BLaER1 (cell line): ENCODE results near the gene RAB3B.

Source experiments
- H3K27ac ChIP-seq: shearing (Covaris generic); formaldehyde crosslinking; 2 replicates; pipeline ENCODE4 v1.8.1; 2022
- H3K27me3 ChIP-seq: shearing (Covaris generic); formaldehyde crosslinking; 2 replicates; pipeline ENCODE4 v1.8.1; 2022
- H3K36me3 ChIP-seq: shearing (Covaris generic); formaldehyde crosslinking; 2 replicates; pipeline ENCODE4 v1.8.1; 2022
- H3K4me1 ChIP-seq: shearing (Covaris generic); formaldehyde crosslinking; 2 replicates; pipeline ENCODE4 v1.8.1; 2022
- H3K4me2 ChIP-seq: shearing (Covaris generic); formaldehyde crosslinking; 2 replicates; pipeline ENCODE4 v1.8.1; 2022
- H3K4me3 ChIP-seq: shearing (Covaris generic); formaldehyde crosslinking; 2 replicates; pipeline ENCODE4 v1.8.1; 2022
- H3K9ac ChIP-seq: shearing (Covaris generic); formaldehyde crosslinking; 2 replicates; pipeline ENCODE4 v1.8.1; 2022
- H3K9me3 ChIP-seq: shearing (Covaris generic); formaldehyde crosslinking; 2 replicates; pipeline ENCODE4 v1.8.1; 2022
- H4K20me1 ChIP-seq: shearing (Covaris generic); formaldehyde crosslinking; 2 replicates; pipeline ENCODE4 v1.8.1; 2022
- Cebpa-rat ChIP-seq: shearing (Covaris generic); IDR thresholded peaks from 2 replicates; pipeline ENCODE4 v1.8.1; 2022

Gene RAB3B

DNA sequence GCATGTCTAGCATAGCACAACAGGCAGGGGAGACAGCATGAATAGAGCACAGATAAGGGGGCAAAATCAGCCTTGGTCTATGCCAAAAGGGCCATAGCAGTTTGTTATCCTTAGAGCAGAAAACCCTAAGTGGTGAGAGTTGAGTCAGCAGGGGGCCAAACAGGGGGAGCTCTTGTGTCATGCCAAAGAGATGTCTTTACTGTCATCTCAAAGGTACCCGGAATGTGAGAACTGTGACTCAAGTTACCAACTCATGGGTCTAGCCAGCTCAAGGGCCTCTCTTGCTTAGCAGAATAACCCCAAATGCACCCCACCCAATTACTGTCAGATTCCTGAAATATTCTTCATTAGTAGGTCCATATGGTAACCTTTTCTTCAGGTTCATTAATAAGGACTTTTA is 66.0 kb downstream of the RAB3B start:
- Histone ChIP-seq H3K9me3 (no peaks in the 10 kb centered on the region), H3K4me1 (no peaks in the 10 kb centered on the region), H3K36me3 (no peaks in the 10 kb centered on the region), H4K20me1 (no peaks in the 10 kb centered on the region), H3K4me3 (no peak overlapping the region), H3K27me3 (no peaks in the 10 kb centered on the region), H3K27ac (no peak overlapping the region), H3K9ac (no peak overlapping the region), H3K4me2 (no peak overlapping the region)
- no peak for TF ChIP-seq Cebpa-rat

DNA sequence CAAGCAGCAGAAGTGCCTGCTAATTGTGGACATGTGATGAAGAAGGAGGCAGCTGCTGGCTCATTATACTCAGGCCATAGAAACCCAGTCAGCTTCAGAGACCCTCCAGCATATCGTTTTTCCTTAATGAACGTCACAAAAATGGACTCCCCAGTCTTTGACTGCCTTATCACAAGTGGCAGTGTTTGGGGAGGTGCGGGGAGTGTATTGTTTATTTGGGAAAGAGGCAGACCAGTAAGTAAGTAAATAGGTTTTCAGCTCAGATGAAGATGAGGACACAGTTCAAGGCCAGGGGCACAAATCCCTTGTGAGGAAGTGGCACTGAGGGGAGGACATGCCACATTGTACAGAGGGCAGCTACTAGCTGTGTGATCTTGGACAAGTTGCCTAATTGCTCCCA is 68.5 kb downstream of the RAB3B start:
- no peak overlapping the region for H3K27ac ChIP-seq
- no peak for TF ChIP-seq Cebpa-rat

GRCh38 chr1:51920130-51920529 is 70.4 kb downstream of the RAB3B start:
- no peak overlapping the region for H3K9ac ChIP-seq
- H3K9me3 ChIP-seq = no peaks in the 10 kb centered on the region
- H3K27ac ChIP-seq = no peak overlapping the region
- H3K4me3 ChIP-seq = no peak overlapping the region
- no peaks in the 10 kb centered on the region for H3K27me3 ChIP-seq
- no peaks in the 10 kb centered on the region for H3K4me1 ChIP-seq
- H4K20me1 ChIP-seq = no peaks in the 10 kb centered on the region
- no peak for TF ChIP-seq Cebpa-rat
- H3K36me3 ChIP-seq = no peaks in the 10 kb centered on the region
- H3K4me2 ChIP-seq = no peak overlapping the region

More for the DNA sequence above, 68.5 kb downstream of the RAB3B start:
- no peak overlapping the region for H3K4me3 ChIP-seq
- no peaks in the 10 kb centered on the region for H4K20me1 ChIP-seq
- H3K27me3 ChIP-seq = no peaks in the 10 kb centered on the region
- H3K4me2 ChIP-seq = no peak overlapping the region
- no peaks in the 10 kb centered on the region for H3K4me1 ChIP-seq
- no peaks in the 10 kb centered on the region for H3K36me3 ChIP-seq
- H3K9ac ChIP-seq = no peak overlapping the region
- H3K9me3 ChIP-seq = no peaks in the 10 kb centered on the region

DNA sequence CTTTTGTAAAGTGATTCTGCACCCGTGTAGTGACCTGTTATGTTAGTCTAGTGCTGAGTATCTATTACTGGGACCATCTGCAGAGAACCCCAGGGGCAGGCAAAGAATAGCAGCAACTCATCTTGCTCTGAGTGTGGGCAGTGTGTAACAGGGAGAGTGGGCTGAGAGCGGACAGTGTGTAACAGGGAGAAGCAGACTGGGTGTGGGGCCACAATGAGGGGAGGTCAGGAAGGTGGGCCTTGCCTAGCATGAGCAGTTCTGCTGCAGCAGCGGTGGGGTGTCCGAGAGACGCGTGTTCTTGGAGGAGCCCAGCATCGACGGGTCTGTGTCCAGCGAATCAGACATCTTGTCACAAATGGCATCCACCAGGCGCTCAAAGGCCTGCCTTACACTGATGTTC is 70.8 kb downstream of the RAB3B start:
- Histone ChIP-seq H3K9me3 (no peaks in the 10 kb centered on the region), H4K20me1 (no peaks in the 10 kb centered on the region), H3K27ac (no peak overlapping the region), H3K9ac (no peak overlapping the region), H3K27me3 (no peaks in the 10 kb centered on the region), H3K36me3 (no peaks in the 10 kb centered on the region), H3K4me1 (no peaks in the 10 kb centered on the region), H3K4me3 (no peak overlapping the region), H3K4me2 (no peak overlapping the region)
- no peak for TF ChIP-seq Cebpa-rat

- H3K27ac ChIP-seq = no peak overlapping the region
- no peaks in the 10 kb centered on the region for H3K4me1 ChIP-seq
- H3K27me3 ChIP-seq = no peaks in the 10 kb centered on the region
- H3K36me3 ChIP-seq = no peaks in the 10 kb centered on the region
- no peaks in the 10 kb centered on the region for H3K9me3 ChIP-seq
- no peak overlapping the region for H3K4me2 ChIP-seq
- H3K9ac ChIP-seq = no peak overlapping the region
- no peak for TF ChIP-seq Cebpa-rat
- H4K20me1 ChIP-seq = no peaks in the 10 kb centered on the region
- H3K4me3 ChIP-seq = no peak overlapping the region
Measured at GRCh38 chr1:51916587-51917405, 73.7 kb downstream of the RAB3B start.

- H3K4me1 ChIP-seq = no peaks in the 10 kb centered on the region
- no peaks in the 10 kb centered on the region for H3K27me3 ChIP-seq
- no peak overlapping the region for H3K4me2 ChIP-seq
- H3K36me3 ChIP-seq = no peaks in the 10 kb centered on the region
- H3K27ac ChIP-seq = no peak overlapping the region
- H3K9ac ChIP-seq = no peak overlapping the region
- H4K20me1 ChIP-seq = no peaks in the 10 kb centered on the region
- H3K9me3 ChIP-seq = no peaks in the 10 kb centered on the region
- H3K4me3 ChIP-seq = no peak overlapping the region
- TF ChIP-seq Cebpa-rat = no peak
Measured at GRCh38 chr1:51915951-51916350, 74.5 kb downstream of the RAB3B start.

DNA sequence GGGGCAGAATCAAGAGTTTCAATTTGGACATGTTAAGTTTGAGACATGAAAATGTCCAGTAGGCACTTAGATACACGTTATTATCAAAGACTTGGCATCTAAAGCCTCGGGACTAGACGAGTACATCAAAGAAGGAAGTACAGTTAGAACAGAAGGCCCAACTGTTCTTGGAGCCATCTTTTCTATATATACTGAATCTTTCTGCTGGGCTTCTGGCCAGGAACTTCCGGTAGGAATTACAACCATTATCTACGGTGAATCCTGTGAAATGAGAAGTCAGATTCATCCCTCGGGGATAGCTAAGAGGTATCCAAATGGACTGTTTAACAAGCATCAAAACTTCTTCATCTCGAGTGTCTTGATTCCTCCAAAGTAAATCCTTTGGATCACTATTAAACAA is 77.6 kb downstream of the RAB3B start:
- Histone ChIP-seq H3K4me2 (no peak overlapping the region), H3K9me3 (no peaks in the 10 kb centered on the region), H3K4me1 (peaks cover 12% of the 10 kb centered on the region), H4K20me1 (no peaks in the 10 kb centered on the region), H3K4me3 (no peak overlapping the region), H3K36me3 (no peaks in the 10 kb centered on the region), H3K27ac (no peak overlapping the region), H3K27me3 (no peaks in the 10 kb centered on the region), H3K9ac (no peak overlapping the region)
- no peak for TF ChIP-seq Cebpa-rat

DNA sequence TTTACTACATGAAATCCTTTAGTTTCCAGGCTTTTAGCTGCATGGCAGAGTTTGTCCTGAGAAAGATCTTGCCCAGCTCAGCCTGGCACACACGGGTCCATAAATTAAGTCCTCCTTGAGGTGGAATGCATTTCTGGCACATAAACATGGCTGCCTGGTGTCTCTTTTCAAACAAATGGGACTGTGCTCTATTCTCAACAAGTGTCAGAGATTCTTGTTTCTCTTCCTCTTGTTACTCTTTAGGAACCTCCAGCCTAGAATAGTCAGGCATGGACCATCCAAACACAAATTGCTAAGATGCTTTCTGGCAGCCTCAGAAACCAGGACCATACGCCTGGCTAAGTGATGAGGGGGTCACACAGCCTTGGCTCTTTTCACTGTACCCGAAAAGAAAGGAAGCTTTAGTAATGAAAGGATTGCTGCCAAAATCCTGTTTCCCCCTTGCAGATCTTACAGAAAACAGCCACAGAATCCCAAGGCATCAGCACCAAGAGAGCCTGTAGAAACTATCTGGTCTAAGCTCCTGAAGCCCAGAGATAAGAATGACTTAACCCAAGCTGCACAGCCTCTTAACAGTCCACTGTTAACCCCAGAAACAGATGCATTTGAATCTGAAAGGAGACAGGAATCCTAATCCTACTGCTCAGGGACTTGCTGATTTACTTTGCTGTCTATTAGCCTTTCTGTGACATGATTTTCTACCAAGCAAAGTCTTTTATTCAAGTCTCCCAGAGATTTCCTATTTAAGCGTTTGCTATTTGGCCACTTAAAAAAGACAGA is 80.1 kb downstream of the RAB3B start:
- H4K20me1 ChIP-seq = no peaks in the 10 kb centered on the region

DNA sequence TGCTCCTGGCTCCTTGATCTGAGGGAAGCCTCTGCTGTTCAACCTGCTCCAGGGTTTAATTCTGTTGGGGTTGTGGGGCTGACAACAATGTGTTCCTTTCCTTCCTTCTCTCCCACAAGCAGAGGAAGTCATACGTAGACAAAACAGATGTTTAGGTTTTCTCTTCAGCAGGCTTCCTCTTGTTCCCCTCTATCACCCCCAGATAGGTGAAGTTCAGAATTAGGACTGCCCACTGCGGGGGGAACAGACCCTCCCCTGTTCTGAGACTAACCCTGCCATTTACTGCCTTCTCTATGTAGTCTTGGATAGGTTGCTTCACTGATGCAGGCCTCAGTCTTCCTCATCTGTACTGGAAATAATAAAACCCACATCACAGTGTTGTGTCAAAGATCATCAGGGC is 82.0 kb downstream of the RAB3B start:
- Histone ChIP-seq H3K36me3 (no peaks in the 10 kb centered on the region), H3K4me3 (no peak overlapping the region), H3K27ac (no peak overlapping the region), H3K27me3 (no peaks in the 10 kb centered on the region), H3K4me1 (peaks cover 24% of the 10 kb centered on the region), H3K9ac (no peak overlapping the region), H4K20me1 (no peaks in the 10 kb centered on the region), H3K4me2 (peak overlapping the region; percentile 38), H3K9me3 (peaks cover 20% of the 10 kb centered on the region)
- TF ChIP-seq Cebpa-rat = no peak

More for the DNA sequence above, 80.1 kb downstream of the RAB3B start:
- Histone ChIP-seq H3K9me3 (peaks cover 18% of the 10 kb centered on the region), H3K4me3 (no peak overlapping the region), H3K27me3 (no peaks in the 10 kb centered on the region), H3K36me3 (no peaks in the 10 kb centered on the region), H3K27ac (no peak overlapping the region), H3K9ac (no peak overlapping the region), H3K4me2 (no peak overlapping the region), H3K4me1 (peaks cover 24% of the 10 kb centered on the region)
- TF ChIP-seq Cebpa-rat = no peak

- H3K4me3 ChIP-seq = no peak overlapping the region
- peak; percentile 62; the same call in 1 of the 2 replicates for TF ChIP-seq Cebpa-rat
- no peaks in the 10 kb centered on the region for H3K27me3 ChIP-seq
- peak overlapping the region; percentile 38 for H3K4me2 ChIP-seq
- peaks cover 24% of the 10 kb centered on the region for H3K4me1 ChIP-seq
- 0 out of 2 replicates have a peak overlapping the region, but pooled peaks have one; percentile 25 for H3K27ac ChIP-seq
- H3K36me3 ChIP-seq = no peaks in the 10 kb centered on the region
- no peak overlapping the region for H3K9ac ChIP-seq
- no peaks in the 10 kb centered on the region for H4K20me1 ChIP-seq
- H3K9me3 ChIP-seq = peaks cover 20% of the 10 kb centered on the region
Measured at GRCh38 chr1:51907079-51907702, 83.3 kb downstream of the RAB3B start.
